GM18861 (cell line): ENCODE measurements around the gene LARP4B.

Experiments used
- ATAC-seq: cut with Tn5 transposase; IDR thresholded peaks from one replicate; pipeline ENCODE4 v1.9.1; 2021; ENCODE audit not compliant: unreplicated experiment

LARP4B gene

GRCh38 chr10:931326-932318 lies at the start of gene LARP4B:
Gene LARP4B, minus strand, starts transcription at chr10:931705. Its CDS starts 45,984 bp downstream, at chr10:885721.
- peak; percentile 88 for ATAC-seq

- no peak for ATAC-seq
Observed at GRCh38 chr10:980468-981093, 49.1 kb upstream of the LARP4B start.

GRCh38 chr10:978826-979421 lies 47.4 kb upstream of the LARP4B start:
- no peak for ATAC-seq

- ATAC-seq = no peak
Observed at GRCh38 chr10:976316-976715, 44.8 kb upstream of the LARP4B start.

- no peak for ATAC-seq
Observed at GRCh38 chr10:974785-975074, 43.2 kb upstream of the LARP4B start.

- ATAC-seq = no peak
Observed at GRCh38 chr10:974038-974784, 42.7 kb upstream of the LARP4B start.

- ATAC-seq = no peak
Observed at GRCh38 chr10:972763-973162, 41.3 kb upstream of the LARP4B start.

GRCh38 chr10:971613-972012 lies 40.1 kb upstream of the LARP4B start:
- no peak for ATAC-seq

- no peak for ATAC-seq
Observed at GRCh38 chr10:971150-971542, 39.6 kb upstream of the LARP4B start.

- no peak for ATAC-seq
Observed at GRCh38 chr10:970311-971149, 39.0 kb upstream of the LARP4B start.

- ATAC-seq = no peak
Observed at GRCh38 chr10:969473-970150, 38.1 kb upstream of the LARP4B start.

GRCh38 chr10:968546-969199 lies 37.2 kb upstream of the LARP4B start:
- no peak for ATAC-seq

GRCh38 chr10:966466-967235 lies 35.1 kb upstream of the LARP4B start:
- ATAC-seq = no peak

- ATAC-seq = no peak
Observed at GRCh38 chr10:964988-965417, 33.5 kb upstream of the LARP4B start.

GRCh38 chr10:964321-964987 lies 32.9 kb upstream of the LARP4B start:
- no peak for ATAC-seq

GRCh38 chr10:963655-964054 lies 32.1 kb upstream of the LARP4B start:
- no peak for ATAC-seq

- no peak for ATAC-seq
Observed at GRCh38 chr10:963186-963585, 31.7 kb upstream of the LARP4B start.

GRCh38 chr10:962342-962741 lies 30.8 kb upstream of the LARP4B start:
- no peak for ATAC-seq
